AG04449 (cell line): Measurements from ENCODE around the gene ERGIC1.

ENCODE experiments used
- CTCF ChIA-PET: fragments of 350-600 bp; formaldehyde crosslinking; extraction: SDS; loops from one replicate; lab custom pipeline; 2021; ENCODE audit warnings: antibody characterized with exemption; lab: Yijun Ruan, JAX
- POLR2A ChIA-PET: fragments of 400-600, 350-600 bp; formaldehyde crosslinking; extraction: SDS; loops from one replicate; lab custom pipeline; 2020; ENCODE audit warnings: antibody characterized with exemption, inconsistent platforms; lab: Yijun Ruan, JAX
- DNase-seq: peaks from one replicate; pipeline ENCODE4 v3.0.0-alpha.2; 2010; ENCODE audit warnings: low read depth, low spot score
- H3K4me3 ChIP-seq: 2 replicates; pipeline ENCODE4 v1.5.1; 2011; ENCODE audit warnings: low read depth, mild to moderate bottlenecking, control low read depth, low read length
- TF ChIP-seq, protein P1 (sequence below): IDR thresholded peaks from one replicate; pipeline ENCODE4 v1.5.1; 2011; ENCODE audit warnings: mild to moderate bottlenecking, moderate library complexity, low read length, control low read depth, inconsistent platforms; ENCODE audit not compliant: insufficient read depth; ENCODE audit errors: missing control alignments

ERGIC1 gene

DNA sequence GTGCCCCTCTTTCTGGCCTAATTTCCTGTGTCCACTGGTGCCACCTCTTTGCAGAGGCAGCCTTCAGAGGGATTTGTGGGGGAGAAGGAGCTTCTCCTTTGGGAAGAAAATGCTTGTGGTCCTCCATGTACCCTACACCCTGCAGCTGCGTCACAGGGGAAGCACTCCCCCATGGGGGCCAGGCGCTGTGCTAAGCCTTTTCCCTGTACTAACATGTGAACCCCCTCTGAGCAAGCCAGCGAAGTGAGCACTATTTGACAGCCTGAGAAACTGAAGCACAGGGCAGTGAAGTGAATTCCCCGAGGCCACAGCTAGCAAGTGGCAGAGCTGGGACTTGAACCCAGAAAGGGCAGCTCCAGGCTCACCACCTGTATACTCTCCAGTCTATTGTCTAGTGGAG is 32.3 kb downstream of the ERGIC1 start:
- no peak overlapping the region for H3K4me3 ChIP-seq
- POLR2A ChIA-PET: no interaction called here
- TF ChIP-seq, protein P1, sequence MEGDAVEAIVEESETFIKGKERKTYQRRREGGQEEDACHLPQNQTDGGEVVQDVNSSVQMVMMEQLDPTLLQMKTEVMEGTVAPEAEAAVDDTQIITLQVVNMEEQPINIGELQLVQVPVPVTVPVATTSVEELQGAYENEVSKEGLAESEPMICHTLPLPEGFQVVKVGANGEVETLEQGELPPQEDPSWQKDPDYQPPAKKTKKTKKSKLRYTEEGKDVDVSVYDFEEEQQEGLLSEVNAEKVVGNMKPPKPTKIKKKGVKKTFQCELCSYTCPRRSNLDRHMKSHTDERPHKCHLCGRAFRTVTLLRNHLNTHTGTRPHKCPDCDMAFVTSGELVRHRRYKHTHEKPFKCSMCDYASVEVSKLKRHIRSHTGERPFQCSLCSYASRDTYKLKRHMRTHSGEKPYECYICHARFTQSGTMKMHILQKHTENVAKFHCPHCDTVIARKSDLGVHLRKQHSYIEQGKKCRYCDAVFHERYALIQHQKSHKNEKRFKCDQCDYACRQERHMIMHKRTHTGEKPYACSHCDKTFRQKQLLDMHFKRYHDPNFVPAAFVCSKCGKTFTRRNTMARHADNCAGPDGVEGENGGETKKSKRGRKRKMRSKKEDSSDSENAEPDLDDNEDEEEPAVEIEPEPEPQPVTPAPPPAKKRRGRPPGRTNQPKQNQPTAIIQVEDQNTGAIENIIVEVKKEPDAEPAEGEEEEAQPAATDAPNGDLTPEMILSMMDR: no peak
- no peak for DNase-seq
- CTCF ChIA-PET: interaction anchor here (0.8 to 2.0 kb wide), 6 partner anchors 31 to 153 kb away, joined by 3 to 8 read pairs (median 3); no protein-coding TSS in a partner anchor

DNA sequence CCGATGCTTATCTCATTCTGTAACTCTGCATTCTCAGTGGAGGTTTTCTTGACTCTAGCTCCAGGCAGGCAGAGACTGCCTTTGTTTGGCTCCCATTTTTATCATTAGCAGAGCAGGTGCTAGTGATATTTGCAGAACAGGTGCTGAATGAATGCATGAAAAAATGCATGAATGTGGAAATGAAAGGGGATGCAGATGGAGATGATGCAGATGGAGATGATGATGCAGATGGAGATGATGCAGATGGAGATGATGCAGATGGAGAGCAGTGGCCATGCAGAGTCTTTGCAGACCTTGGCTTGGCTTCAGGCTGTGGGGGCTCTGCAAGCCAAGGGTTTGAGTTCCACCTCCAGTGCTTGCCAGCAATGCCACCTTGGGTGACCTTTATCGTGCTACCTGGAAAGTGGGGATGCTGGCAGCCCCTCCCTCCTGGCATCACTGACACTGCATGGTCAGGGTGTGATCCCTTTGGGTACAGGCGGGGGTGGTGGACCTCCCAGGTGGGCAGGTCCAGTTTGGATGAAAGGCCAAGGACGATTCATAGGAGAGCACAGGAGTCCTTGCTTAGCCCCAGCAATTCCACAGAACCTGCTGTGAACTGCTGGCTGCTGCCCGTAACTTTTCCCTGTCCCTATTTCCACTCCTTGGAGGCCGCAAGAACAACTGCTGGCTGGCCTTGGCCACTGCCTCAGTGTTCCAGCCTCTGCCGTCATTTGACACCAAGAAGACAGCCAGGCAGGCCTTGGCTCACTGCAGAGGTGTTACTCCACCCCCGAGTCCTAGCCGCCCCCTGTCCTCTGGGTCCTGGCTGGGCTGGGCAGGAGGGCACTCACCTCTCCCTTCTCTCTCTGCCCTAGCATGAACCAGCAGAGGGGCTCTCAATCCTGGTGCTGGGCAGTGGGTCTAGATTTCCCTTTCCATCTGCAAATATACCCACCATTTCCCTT is 33.0 kb downstream of the ERGIC1 start:
- TF ChIP-seq, protein P1: no peak
- CTCF ChIA-PET: interaction anchor here (2.0 to 2.9 kb wide), 3 partner anchors 8 to 151 kb away, joined by 6 to 13 read pairs (median 8); no protein-coding TSS in a partner anchor
- POLR2A ChIA-PET: interaction anchor here (8.0 kb wide), 1 partner anchor 99 kb away, joined by 136 read pairs; the partner anchor contains the start of gene DUSP1
- no peak for DNase-seq
- H3K4me3 ChIP-seq: no peak overlapping the region

DNA sequence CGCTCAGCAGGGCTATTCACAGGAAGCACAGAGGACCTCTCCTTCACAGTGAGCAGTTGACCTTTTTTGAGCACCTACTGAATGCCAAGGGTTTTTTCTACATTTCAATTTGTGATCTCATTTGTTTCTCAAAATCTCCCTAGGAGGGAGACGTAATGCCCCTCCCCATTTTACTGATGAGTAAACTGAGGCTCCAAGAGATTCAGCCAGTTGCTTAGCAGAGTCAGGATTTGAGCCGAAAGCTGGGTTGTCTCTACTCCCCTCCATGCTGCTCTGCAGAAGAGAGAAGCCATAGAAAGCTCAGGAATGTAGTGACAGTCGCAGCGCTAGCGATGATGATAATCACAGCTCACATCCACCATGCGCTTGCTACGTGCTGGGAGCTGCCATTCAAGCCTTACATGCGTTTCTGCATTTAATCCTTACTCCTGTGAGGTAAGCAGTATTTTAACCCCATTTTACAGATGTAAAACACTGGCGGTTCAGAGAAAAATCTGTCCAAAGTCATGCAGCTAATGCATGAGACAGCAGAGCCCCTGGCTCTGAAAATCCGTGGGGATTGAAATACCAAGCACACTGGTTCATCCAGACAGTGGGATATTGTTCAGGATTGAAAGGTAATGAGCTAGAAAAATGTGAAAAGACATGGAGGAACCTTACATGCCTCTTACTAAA is 33.8 kb downstream of the ERGIC1 start:
- POLR2A ChIA-PET: interaction anchor here (8.0 kb wide), 1 partner anchor 100 kb away, joined by 136 read pairs; the partner anchor contains the start of gene DUSP1
- TF ChIP-seq, protein P1: no peak
- DNase-seq: no peak
- CTCF ChIA-PET: interaction anchor here (1.5 to 2.9 kb wide), 3 partner anchors 8 to 151 kb away, joined by 5 to 13 read pairs (median 6); no protein-coding TSS in a partner anchor
- H3K4me3 ChIP-seq: no peak overlapping the region

DNA sequence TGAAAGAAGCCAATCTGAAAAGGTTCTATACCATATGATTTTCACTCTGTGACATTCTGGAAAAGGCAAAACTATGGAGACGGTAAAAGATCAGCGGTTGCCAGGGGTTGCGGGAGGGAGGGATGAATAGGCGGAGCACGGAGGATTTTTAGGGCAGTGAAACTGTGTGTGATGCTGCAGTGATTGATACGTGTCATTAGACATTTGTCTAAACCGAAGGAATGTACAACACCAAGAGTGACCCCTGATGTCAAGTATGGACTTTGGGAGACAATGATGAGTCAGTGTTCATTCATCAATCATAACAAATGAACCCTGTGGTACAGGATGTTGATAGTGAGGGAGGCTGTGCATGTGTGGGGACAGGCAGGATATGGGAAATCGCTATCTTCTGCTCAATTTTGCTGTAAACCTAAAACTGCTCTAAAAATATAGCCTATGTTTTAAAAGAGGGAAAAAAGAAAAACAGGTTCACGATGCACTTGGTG is 34.4 kb downstream of the ERGIC1 start:
- H3K4me3 ChIP-seq: no peak overlapping the region
- DNase-seq: no peak
- CTCF ChIA-PET: interaction anchor here (1.1 to 2.9 kb wide), 7 partner anchors 9 to 157 kb away, joined by 3 to 13 read pairs (median 4); no protein-coding TSS in a partner anchor
- TF ChIP-seq, protein P1: no peak
- POLR2A ChIA-PET: interaction anchor here (0.7 to 8.0 kb wide), 5 partner anchors 36 to 100 kb away, joined by 3 to 136 read pairs (median 3); partner anchors contain the start of gene DUSP1

DNA sequence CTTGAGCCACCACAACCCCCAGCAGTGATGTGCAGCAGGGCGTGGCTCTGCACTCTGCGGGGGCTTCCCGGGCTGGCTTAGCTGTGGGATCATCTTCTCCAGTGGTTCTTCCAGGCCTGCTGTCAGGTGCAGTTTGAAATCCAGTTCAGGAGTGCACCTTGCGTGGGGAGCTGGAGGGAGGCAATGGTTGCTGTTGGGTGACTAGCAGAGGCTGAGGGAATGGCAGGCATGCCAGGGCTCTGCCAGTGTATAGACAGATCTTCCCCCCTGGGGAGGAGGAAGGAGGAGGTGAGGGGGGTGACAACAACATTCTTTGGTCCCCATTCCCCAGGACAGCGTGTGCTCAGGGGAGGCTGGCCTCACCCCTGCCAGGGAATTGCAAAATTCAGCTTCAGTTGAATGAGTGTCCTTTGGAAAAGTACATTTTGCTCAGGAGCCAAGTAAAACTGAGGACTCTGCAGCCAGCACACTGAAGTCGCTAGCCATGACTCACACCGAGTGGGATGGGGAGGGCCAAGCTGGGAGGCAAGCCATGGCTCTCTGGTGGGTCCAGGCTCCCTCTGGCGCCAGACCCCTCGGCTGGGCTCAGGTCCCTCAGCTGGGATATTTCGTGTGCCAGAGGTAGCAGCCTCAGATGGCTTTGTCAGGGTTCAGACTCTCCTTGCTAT is 35.0 kb downstream of the ERGIC1 start:
- POLR2A ChIA-PET: interaction anchor here (0.6 to 8.0 kb wide), 10 partner anchors 27 to 777 kb away, joined by 3 to 136 read pairs (median 3); partner anchors contain the start of gene DUSP1
- DNase-seq: peak; percentile 72
- TF ChIP-seq, protein P1: peak; percentile 58
- CTCF ChIA-PET: interaction anchor here (1.1 to 2.9 kb wide), 10 partner anchors 9 to 158 kb away, joined by 3 to 13 read pairs (median 4); partner anchors contain the start of gene DUSP1
- no peak overlapping the region for H3K4me3 ChIP-seq
